Ascending aorta (tissue), 2 donors: ENCODE data around the gene RBM15. TPM values are rescaled to one million over a fixed set of nuclear protein-coding genes. Genes with fewer than 3 reads are reported as not detected.
A peak's percentile ranks its signal among the peaks of the same experiment; 100 is the strongest.

Experiments used
- DNase-seq, 2 donors: peaks; one replicate each; pipeline ENCODE4 v3.0.0-alpha.2; 2019; ENCODE audit warnings: low spot score in 2 of 2
- H3K27ac ChIP-seq, 2 donors: fragments of 200-600 bp; sonication (generic); one replicate each; pipeline ENCODE4 v1.5.1; 2016 to 2017; ENCODE audit warnings: mild to moderate bottlenecking in 1 of 2
- H3K27me3 ChIP-seq: fragments of 200-600 bp; sonication (generic); one replicate; pipeline ENCODE4 v1.5.1; 2017
- H3K36me3 ChIP-seq, 2 donors: fragments of 200-600 bp; sonication (generic); one replicate each; pipeline ENCODE4 v1.5.1; 2016
- H3K4me1 ChIP-seq, 2 donors: fragments of 200-600 bp; sonication (generic); one replicate each; pipeline ENCODE4 v1.5.1; 2016 to 2017; ENCODE audit warnings: mild to moderate bottlenecking in 1 of 2
- H3K4me3 ChIP-seq, 2 donors: fragments of 200-600 bp; sonication (generic); one replicate each; pipeline ENCODE4 v1.5.1; 2016 to 2017; ENCODE audit warnings: mild to moderate bottlenecking in 1 of 2
- H3K9me3 ChIP-seq, 2 donors: fragments of 200-600 bp; sonication (generic); one replicate each; pipeline ENCODE4 v1.5.1; 2016
- intact Hi-C: fragments of 100-400 bp; cut with DNase I; formaldehyde crosslinking; loops from one replicate; pipeline ENCODE4 v1.15.1; 2023
- total RNA-seq: library from RNA; depleted of rRNA; stranded (reverse); fragments of >200 nt; gene quantifications from one replicate; pipeline ENCODE4 v1.1.0, GENCODE V29; 2016
- TF ChIP-seq, protein P1 (sequence below), 3 experiments: fragments of 200-600 bp in 2 of 3; fragments of 450-650 bp in 1 of 3; sonication (generic) in 2 of 3; IDR thresholded peaks; one replicate each; pipeline ENCODE4 v1.5.1; 2016 to 2019; ENCODE audit warnings: antibody characterized with exemption in 3 of 3, mild to moderate bottlenecking in 1 of 3, moderate library complexity in 1 of 3

Gene RBM15
- total RNA-seq, 1 donor from 2014 or later, result 13.6 TPM

DNA sequence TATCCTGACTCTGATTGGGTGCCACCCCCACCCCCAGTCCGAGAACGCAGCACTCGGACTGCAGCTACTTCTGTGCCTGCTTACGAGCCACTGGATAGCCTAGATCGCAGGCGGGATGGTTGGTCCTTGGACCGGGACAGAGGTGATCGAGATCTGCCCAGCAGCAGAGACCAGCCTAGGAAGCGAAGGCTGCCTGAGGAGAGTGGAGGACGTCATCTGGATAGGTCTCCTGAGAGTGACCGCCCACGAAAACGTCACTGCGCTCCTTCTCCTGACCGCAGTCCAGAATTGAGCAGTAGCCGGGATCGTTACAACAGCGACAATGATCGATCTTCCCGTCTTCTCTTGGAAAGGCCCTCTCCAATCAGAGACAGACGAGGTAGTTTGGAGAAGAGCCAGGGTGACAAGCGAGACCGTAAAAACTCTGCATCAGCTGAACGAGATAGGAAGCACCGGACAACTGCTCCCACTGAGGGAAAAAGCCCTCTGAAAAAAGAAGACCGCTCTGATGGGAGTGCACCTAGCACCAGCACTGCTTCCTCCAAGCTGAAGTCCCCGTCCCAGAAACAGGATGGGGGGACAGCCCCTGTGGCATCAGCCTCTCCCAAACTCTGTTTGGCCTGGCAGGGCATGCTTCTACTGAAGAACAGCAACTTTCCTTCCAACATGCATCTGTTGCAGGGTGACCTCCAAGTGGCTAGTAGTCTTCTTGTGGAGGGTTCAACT is 2.1 kb downstream of the RBM15 start:
- intact Hi-C loops, result no loop called here
- no peaks in the 10 kb centered on the region for H3K27me3 ChIP-seq
- DNase-seq, result no peak
- H3K4me1 ChIP-seq, result peaks cover 19 to 36% of the 10 kb centered on the region in 2 donors
- peaks cover 6 to 19% of the 10 kb centered on the region in 2 donors for H3K36me3 ChIP-seq
- H3K4me3 ChIP-seq, result peak overlapping the region; percentile 19 to 96
- TF ChIP-seq, protein P1, sequence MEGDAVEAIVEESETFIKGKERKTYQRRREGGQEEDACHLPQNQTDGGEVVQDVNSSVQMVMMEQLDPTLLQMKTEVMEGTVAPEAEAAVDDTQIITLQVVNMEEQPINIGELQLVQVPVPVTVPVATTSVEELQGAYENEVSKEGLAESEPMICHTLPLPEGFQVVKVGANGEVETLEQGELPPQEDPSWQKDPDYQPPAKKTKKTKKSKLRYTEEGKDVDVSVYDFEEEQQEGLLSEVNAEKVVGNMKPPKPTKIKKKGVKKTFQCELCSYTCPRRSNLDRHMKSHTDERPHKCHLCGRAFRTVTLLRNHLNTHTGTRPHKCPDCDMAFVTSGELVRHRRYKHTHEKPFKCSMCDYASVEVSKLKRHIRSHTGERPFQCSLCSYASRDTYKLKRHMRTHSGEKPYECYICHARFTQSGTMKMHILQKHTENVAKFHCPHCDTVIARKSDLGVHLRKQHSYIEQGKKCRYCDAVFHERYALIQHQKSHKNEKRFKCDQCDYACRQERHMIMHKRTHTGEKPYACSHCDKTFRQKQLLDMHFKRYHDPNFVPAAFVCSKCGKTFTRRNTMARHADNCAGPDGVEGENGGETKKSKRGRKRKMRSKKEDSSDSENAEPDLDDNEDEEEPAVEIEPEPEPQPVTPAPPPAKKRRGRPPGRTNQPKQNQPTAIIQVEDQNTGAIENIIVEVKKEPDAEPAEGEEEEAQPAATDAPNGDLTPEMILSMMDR (IDR thresholded peaks at IDR 0.05), result no peak
- no peaks in the 10 kb centered on the region for H3K9me3 ChIP-seq
- no peak overlapping the region for H3K27ac ChIP-seq

DNA sequence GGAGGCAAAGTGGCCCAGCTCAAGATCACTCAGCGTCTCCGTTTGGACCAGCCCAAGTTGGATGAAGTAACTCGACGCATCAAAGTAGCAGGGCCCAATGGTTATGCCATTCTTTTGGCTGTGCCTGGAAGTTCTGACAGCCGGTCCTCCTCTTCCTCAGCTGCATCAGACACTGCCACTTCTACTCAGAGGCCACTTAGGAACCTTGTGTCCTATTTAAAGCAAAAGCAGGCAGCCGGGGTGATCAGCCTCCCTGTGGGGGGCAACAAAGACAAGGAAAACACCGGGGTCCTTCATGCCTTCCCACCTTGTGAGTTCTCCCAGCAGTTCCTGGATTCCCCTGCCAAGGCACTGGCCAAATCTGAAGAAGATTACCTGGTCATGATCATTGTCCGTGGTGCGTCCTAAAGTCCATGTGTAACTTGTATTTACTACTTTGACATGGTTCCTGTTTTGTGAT is 2.7 kb downstream of the RBM15 start:
- H3K27me3 ChIP-seq, result no peaks in the 10 kb centered on the region
- H3K27ac ChIP-seq, result no peak overlapping the region
- intact Hi-C loops, result no loop called here
- H3K36me3 ChIP-seq, result peaks cover 6 to 23% of the 10 kb centered on the region in 2 donors
- peaks cover 19 to 39% of the 10 kb centered on the region in 2 donors for H3K4me1 ChIP-seq
- peak overlapping the region; percentile 19 to 96 for H3K4me3 ChIP-seq
- H3K9me3 ChIP-seq, result no peaks in the 10 kb centered on the region
- TF ChIP-seq, protein P1 (IDR thresholded peaks at IDR 0.05), result no peak
- no peak for DNase-seq

DNA sequence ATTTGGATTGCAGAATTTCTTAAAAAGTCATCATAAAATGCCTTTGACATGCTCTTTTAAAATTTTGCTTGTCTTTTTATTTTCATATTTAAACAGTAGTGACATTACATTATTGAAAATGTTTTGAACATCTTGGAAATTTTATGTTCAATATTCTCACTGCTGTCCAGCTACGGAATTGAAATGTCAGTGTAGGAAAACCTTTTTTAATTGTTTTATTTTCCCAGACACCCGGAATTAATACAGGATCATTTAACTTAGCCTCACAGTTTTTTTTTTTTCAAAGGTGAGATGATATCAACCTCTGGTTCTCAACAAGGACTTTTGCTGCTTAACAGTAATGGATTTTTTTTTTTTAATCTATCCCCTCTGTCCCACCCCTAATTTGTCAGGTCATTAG is 4.1 kb downstream of the RBM15 start:
- Histone ChIP-seq H3K36me3 (peaks cover 10 to 33% of the 10 kb centered on the region in 2 donors), H3K4me1 (peaks cover 24 to 51% of the 10 kb centered on the region in 2 donors), H3K4me3 (peak overlapping the region in 1 of 2 donors; percentile 6), H3K27me3 (no peaks in the 10 kb centered on the region), H3K9me3 (no peaks in the 10 kb centered on the region), H3K27ac (no peak overlapping the region)
- intact Hi-C loops, result no loop called here
- no peak for DNase-seq
- TF ChIP-seq, protein P1 (IDR thresholded peaks at IDR 0.05), result no peak

DNA sequence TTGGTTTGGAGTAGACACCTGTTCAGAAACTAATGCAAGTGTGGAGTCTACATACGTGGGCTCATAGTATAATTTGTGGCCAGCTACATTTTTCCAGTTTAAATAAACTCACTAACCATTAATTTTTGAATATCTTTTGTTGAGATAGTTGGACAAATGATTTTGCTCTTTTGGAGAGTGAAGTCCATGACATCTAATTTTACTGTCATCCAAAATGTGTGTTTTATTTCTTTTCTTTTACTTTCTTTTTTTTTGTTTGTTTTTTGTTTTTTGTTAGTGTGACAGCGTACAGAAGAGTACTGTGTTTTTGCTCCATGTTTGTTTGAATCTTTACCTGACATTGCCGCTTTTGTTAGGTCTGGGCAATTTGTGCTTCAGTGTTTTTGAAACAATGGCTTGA is 5.0 kb downstream of the RBM15 start:
- no peaks in the 10 kb centered on the region for H3K9me3 ChIP-seq
- peaks cover 27 to 60% of the 10 kb centered on the region in 2 donors for H3K4me1 ChIP-seq
- TF ChIP-seq, protein P1 (IDR thresholded peaks at IDR 0.05), result no peak
- H3K36me3 ChIP-seq, result peaks cover 10 to 33% of the 10 kb centered on the region in 2 donors
- intact Hi-C loops, result no loop called here
- DNase-seq, result no peak
- H3K27me3 ChIP-seq, result no peaks in the 10 kb centered on the region
- no peak overlapping the region for H3K27ac ChIP-seq
- no peak overlapping the region for H3K4me3 ChIP-seq

DNA sequence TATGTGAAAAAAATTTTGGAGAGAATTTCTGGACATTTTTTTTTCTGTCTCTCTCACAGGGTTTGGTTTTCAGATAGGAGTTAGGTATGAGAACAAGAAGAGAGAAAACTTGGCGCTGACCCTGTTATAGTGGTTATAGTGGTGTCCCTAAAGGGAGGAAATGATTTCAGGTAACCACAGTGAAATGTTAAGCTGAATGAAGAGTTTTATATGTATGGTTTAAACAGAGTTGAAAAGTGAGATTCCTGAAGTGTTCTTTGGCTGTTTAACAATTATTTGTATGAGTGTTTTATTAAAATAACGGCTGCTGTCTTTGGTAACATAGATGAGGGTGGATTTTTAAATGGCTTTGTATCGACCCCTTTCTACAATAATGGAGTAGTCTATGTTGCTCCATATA is 6.3 kb downstream of the RBM15 start:
- Histone ChIP-seq H3K4me3 (no peak overlapping the region), H3K27ac (no peak overlapping the region), H3K4me1 (peaks cover 20 to 62% of the 10 kb centered on the region in 2 donors), H3K36me3 (peaks cover 10 to 33% of the 10 kb centered on the region in 2 donors), H3K27me3 (no peaks in the 10 kb centered on the region), H3K9me3 (no peaks in the 10 kb centered on the region)
- DNase-seq, result no peak
- intact Hi-C loops, result no loop called here
- TF ChIP-seq, protein P1 (IDR thresholded peaks at IDR 0.05), result no peak
